HL-60/S4 (cell line): Measurements from ENCODE around the gene TBC1D22A.
"Not testable (repeated sequence)": the region's sequence is repeated elsewhere in the genome, so short reads cannot be mapped to it uniquely, and the experiment has no call there.

Experiments
- in situ Hi-C: fragments of 300-500 bp; cut with MboI; formaldehyde crosslinking; loops from 2 replicates; pipeline ENCODE4 v1.14.3; 2022; ENCODE audit warnings: low sequenced_read_pairs

The TBC1D22A gene

GRCh38 chr22:46770151-46770641 lies 7.7 kb downstream of the TBC1D22A start:
- in situ Hi-C loops = no loop called here

GRCh38 chr22:46770726-46771125 lies 8.3 kb downstream of the TBC1D22A start:
- in situ Hi-C loops = no loop called here

GRCh38 chr22:46773076-46773475 lies 10.6 kb downstream of the TBC1D22A start:
- in situ Hi-C loops = no loop called here

GRCh38 chr22:46774253-46774979 lies 12.0 kb downstream of the TBC1D22A start:
- in situ Hi-C loops = no loop called here

GRCh38 chr22:46774980-46775849 lies 12.8 kb downstream of the TBC1D22A start:
- in situ Hi-C loops = no loop called here

GRCh38 chr22:46775850-46776826 lies 13.7 kb downstream of the TBC1D22A start:
- in situ Hi-C loops = no loop called here

GRCh38 chr22:46776876-46777608 lies 14.6 kb downstream of the TBC1D22A start:
- in situ Hi-C loops = no loop called here

GRCh38 chr22:46777609-46777970 lies 15.1 kb downstream of the TBC1D22A start:
- in situ Hi-C loops = no loop called here

GRCh38 chr22:46779023-46779422 lies 16.6 kb downstream of the TBC1D22A start:
- in situ Hi-C loops = no loop called here

- in situ Hi-C loops = no loop called here
These were observed 17.2 kb downstream of the TBC1D22A start for GRCh38 chr22:46779651-46780050.

GRCh38 chr22:46780453-46780852 lies 18.0 kb downstream of the TBC1D22A start:
- in situ Hi-C loops = no loop called here

GRCh38 chr22:46781291-46781690 lies 18.8 kb downstream of the TBC1D22A start:
- in situ Hi-C loops = no loop called here

GRCh38 chr22:46782200-46782599 lies 19.8 kb downstream of the TBC1D22A start:
- in situ Hi-C loops = not testable (repeated sequence)

- in situ Hi-C loops = no loop called here
These were observed 21.3 kb downstream of the TBC1D22A start for GRCh38 chr22:46783721-46784120.

- in situ Hi-C loops = no loop called here
These were observed 26.2 kb downstream of the TBC1D22A start for GRCh38 chr22:46788441-46789172.

GRCh38 chr22:46789992-46790391 lies 27.5 kb downstream of the TBC1D22A start:
- in situ Hi-C loops = no loop called here

GRCh38 chr22:46791201-46791731 lies 28.8 kb downstream of the TBC1D22A start:
- in situ Hi-C loops = no loop called here

GRCh38 chr22:46792061-46792796 lies 29.8 kb downstream of the TBC1D22A start:
- in situ Hi-C loops = no loop called here
